GM06990 (cell line): ENCODE data around the gene RASD1.

Experiments
- DNase-seq: peaks from one replicate; pipeline ENCODE4 v3.0.0-alpha.2; 2011; ENCODE audit not compliant: insufficient read length; ENCODE audit errors: extremely low read depth
- H3K27me3 ChIP-seq: replicated peaks from 2 replicates; pipeline ENCODE4 v1.6.0; 2011; ENCODE audit warnings: low read length; ENCODE audit not compliant: control insufficient read depth, insufficient read depth
- H3K36me3 ChIP-seq: 2 replicates; pipeline ENCODE4 v1.5.1; 2011; ENCODE audit warnings: low read length; ENCODE audit not compliant: control insufficient read depth, insufficient read depth
- H3K4me3 ChIP-seq: replicated peaks from 2 replicates; pipeline ENCODE4 v1.5.1; 2011; ENCODE audit warnings: low read depth, mild to moderate bottlenecking, control low read depth, low read length
- CTCF ChIP-seq: IDR thresholded peaks from 2 replicates; pipeline ENCODE4 v1.5.1; 2011; ENCODE audit warnings: low read length, control low read depth, mild to moderate bottlenecking, inconsistent platforms; ENCODE audit not compliant: insufficient read depth, poor library complexity, severe bottlenecking

Gene RASD1

DNA sequence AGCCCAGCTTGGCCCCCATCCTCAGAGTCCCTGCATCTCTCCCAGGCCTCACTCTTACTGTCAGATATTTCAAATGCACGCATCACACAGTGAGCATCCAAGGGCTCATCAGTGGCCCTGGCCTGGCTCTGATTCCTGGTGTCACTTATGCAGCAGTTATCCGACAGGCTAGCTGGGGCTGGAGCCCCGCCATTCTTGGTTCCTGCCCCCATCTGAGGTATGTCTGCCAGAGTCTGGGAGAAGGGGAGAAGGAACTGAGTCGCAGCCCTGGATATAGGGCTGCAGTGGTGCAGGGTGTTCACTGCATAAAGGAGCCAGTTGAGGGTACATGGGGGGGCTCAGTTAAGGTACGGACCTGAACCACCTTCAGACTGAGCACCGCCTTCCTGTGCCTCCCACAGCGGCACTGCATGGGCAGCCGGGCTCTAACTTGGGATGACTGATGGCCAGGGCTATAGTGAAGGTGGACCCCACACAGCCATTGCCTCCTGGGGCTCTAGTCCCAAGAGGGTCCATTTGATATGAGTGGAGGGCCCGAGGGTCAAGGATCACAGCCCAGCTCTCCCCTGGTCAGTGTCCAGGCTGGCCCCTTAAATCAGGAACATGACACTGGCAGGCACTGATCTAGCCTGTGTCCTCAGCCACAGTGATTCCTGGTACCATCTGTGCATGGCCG lies 1.8 kb upstream of the RASD1 start:
- no peaks in the 10 kb centered on the region; the same call in none of the 2 replicates for H3K27me3 ChIP-seq
- TF ChIP-seq CTCF: no peak
- H3K4me3 ChIP-seq: no peak overlapping the region
- no peak for DNase-seq
- no peaks in the 10 kb centered on the region for H3K36me3 ChIP-seq

DNA sequence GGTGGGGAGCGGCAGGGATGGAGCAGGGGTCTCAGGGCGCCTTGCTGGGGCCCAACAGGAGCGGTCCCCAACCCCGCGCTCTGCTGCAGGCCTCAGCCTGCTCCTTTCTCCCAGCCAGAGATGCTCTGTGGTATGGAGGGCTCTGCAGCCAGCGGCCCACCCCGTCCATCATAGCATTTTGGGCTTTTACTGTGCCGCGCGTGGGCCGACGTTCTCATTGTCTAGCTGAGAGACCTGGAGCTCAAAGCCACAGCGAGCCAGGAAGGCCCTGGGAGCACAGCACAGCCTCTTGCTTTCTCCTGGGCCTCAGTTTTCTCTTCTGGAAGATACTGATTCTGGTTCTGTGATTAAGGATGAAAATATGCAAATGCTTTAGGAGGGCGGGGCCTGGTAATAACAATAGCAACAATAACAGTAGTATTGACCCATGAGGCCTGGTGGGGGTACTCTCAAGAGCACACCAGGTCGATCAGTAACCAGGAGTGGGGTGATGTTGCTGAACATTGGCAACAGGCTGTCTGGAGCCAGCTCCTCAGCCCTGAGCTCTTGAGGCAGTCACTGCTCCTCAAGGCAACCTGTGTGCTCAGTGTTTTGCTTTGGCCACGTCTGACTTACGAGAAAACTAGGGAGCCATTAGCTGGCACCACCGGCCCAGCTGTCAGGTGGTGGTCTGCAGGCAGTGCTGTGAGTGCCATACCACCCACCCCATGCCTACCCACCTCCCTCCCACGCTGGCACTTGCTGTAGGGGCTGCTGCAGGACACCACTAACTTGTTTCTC lies 1.1 kb upstream of the RASD1 start:
- no peak overlapping the region for H3K4me3 ChIP-seq
- H3K27me3 ChIP-seq: no peaks in the 10 kb centered on the region; the same call in none of the 2 replicates
- peaks cover 3% of the 10 kb centered on the region for H3K36me3 ChIP-seq
- no peak for TF ChIP-seq CTCF
- no peak for DNase-seq

DNA sequence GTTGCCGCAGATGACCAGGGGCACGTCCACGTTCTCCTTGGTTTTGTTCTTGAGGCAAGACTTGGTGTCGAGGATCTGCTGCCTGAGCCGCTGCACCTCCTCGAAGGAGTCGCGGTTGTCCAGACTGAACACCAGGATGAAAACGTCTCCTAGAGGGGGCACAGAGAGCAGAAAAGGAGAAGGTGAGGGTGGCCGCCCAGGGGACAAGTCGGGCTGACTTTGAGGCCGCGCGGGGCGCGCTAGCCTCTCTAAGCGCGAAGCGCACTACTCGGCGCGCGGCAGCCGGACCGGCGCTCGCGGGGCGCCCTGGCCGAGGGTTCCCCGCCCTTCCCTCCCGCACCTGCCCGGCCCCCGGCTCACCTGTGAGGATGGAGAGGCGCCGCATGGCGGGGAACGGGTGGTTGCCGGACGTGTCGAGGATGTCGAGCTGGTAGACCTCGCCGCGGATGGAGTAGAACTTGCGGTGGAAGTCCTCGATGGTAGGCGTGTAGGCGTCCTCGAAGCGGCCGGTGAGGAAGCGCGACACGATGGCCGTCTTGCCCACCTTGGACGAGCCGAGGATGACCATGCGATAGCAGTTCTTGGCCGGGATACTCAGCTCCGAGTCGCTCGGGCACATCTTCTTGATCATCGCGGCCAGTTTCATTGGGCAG lies 533 bp downstream of the RASD1 start:
- Histone ChIP-seq H3K4me3 (peak overlapping the region; percentile 64), H3K27me3 (no peaks in the 10 kb centered on the region; the same call in none of the 2 replicates), H3K36me3 (peaks cover 11% of the 10 kb centered on the region)
- TF ChIP-seq CTCF: no peak
- peak; percentile 40 for DNase-seq

DNA sequence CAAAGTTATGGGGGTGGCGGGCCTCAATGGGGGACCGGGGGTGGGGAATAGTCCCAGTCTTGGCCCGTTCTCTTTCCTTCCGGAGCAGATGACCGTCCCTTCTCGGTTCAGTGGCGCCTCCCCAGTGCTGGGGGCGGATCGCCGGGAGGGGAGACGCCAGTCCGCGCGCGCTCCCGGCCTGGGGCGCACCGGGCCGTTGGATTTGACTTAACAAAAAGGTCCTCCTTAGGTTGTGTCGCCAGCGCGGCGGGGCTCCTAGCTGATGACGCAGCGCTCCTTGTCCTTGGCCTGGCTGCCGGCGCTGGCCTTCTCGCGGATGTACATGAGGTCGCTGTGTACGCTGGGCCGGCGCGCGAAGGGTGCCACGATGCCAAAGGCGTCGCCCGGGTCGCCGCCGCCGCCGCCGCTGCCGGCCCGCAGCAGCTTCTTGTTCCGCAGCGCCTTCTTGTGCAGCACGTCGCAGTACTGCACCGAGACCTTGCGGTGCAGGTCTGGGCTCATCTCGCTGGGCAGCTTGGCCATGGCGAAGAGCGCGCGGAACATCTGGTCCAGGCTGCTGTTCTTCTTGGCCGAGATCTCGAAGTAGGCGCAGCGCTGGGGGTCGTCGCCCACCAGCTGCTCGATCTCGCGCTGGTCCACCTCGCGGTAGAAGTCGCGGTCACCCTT lies 1.2 kb downstream of the RASD1 start:
- Histone ChIP-seq H3K36me3 (peaks cover 11% of the 10 kb centered on the region), H3K4me3 (no peak overlapping the region), H3K27me3 (no peaks in the 10 kb centered on the region; the same call in none of the 2 replicates)
- TF ChIP-seq CTCF: no peak
- DNase-seq: peak; percentile 49

GRCh38 chr17:17494499-17494869 lies 1.7 kb downstream of the RASD1 start:
- no peak overlapping the region for H3K4me3 ChIP-seq

More at GRCh38 chr17:17494499-17494869, 1.7 kb downstream of the RASD1 start:
- H3K27me3 ChIP-seq: no peaks in the 10 kb centered on the region; the same call in none of the 2 replicates
- no peak for TF ChIP-seq CTCF
- DNase-seq: no peak
- peaks cover 13% of the 10 kb centered on the region for H3K36me3 ChIP-seq
